Heart left ventricle (tissue), 13 donors: Measurements from ENCODE around the gene ZBTB14.

Experiments
- CTCF ChIP-seq, 12 donors: fragments of 200-600 bp; sonication (generic) in 4 of 12; IDR thresholded peaks; one replicate each; pipeline versions ENCODE4 v1.5.0 to v1.8.0; 2018 to 2022; ENCODE audit warnings: antibody characterized with exemption in 12 of 12, mild to moderate bottlenecking in 5 of 12
- POLR2A ChIP-seq, 2 donors: fragments of 450-650 bp; IDR thresholded peaks; one replicate each; pipeline ENCODE4 v1.6.1; 2017; ENCODE audit warnings: antibody characterized with exemption in 2 of 2, mild to moderate bottlenecking in 2 of 2, moderate library complexity in 2 of 2
- donor health status: ischemic (EF 13 %, LVEDD 7.1; RV severe dilation, severe dysfunction).
- donor health status: DM: no; HTN: yes; CAD: no.
- donor health status: DM: no; HTN: no; CAD: no.
- donor health status: ischemic (EF 25% LVEDD 6.9; RV normal size, moderate dysfunction).
- donor health status: ischemic (EF 25% LVEDD 5.7; RV mildly dilated, moderate dysfunction).
- donor health status: ischemic (EF 35%, LVEDD 5.7; RV mildly dilated, moderate dysfunction).
- donor health status: nonischemic (EF 11% LVEDD 7.7; RV severe dilation, severe dysfunction).
- donor health status: DM: yes; HTN: yes; CAD: no.
- donor health status: PGD.
- donor health status: ischemic (EF 29% LVEDD 5.4; RV normal size, mild dysfunction).
- donor health status: nonischemic (EF 23%, LVEDD 6.1; RV moderate dilation, normal function).

- TF ChIP-seq CTCF (IDR thresholded peaks at IDR 0.05) = no peak
- no peak for TF ChIP-seq POLR2A (IDR thresholded peaks at IDR 0.05)
Observed at GRCh38 chr18:5296706-5297320, 1.3 kb upstream of the ZBTB14 start.
